ENCODE data around the gene CORIN.
A peak's percentile ranks its signal among the peaks of the same experiment; 100 is the strongest.

CORIN gene

DNA sequence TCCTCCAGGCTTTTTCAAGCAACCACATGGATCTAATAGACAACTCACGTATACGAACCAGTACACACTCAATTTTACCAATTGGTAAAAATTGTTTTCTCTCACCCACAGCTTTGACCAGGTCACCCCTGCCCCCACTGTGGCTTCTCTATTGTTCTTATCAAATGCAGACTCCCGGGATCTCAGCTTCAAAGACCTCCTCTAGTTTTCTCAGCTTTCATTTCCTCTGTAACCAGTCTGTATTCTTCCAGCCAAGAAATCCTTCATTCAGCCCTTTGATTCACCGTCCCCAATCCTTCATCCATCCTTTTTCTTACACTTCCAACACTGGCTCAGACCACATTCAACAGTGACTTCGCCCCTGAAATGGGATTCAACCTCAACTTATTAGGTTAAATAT is 120.7 kb downstream of the CORIN start:
- Histone ChIP-seq H4K8ac (ENCODE audit: low read depth, low read length) (no peak overlapping the region), H4K5ac (ENCODE audit: low read length) (no peak overlapping the region), H2BK15ac (replicated peaks; ENCODE audit: low read depth) (no peak overlapping the region), H3K18ac (ENCODE audit: low read length) (no peak overlapping the region), H2BK5ac (ENCODE audit: low read length) (no peak overlapping the region), H3K27ac (ENCODE audit: low read depth, low read length) (no peak overlapping the region), H2AK5ac (ENCODE audit: low read length) (no peak overlapping the region), H3K4me2 (ENCODE audit: low read length) (no peak overlapping the region), H3K56ac (ENCODE audit: low read length) (no peak overlapping the region), H3K4me3 (ENCODE audit: low read length) (no peak overlapping the region), H3K4ac (ENCODE audit: low read depth, low read length) (no peak overlapping the region), H2BK120ac (ENCODE audit: low read depth, low read length) (no peak overlapping the region), H3K79me2 (ENCODE audit: control insufficient read depth, insufficient read depth, low read length) (no peaks in the 10 kb centered on the region), H3K27me3 (ENCODE audit: insufficient read depth, low read length, poor library complexity) (no peaks in the 10 kb centered on the region), H3K9ac (ENCODE audit: low read length) (no peak overlapping the region), H3K4me1 (ENCODE audit: control insufficient read depth, low read depth, low read length) (peaks cover 3% of the 10 kb centered on the region), H3K36me3 (ENCODE audit: control insufficient read depth, insufficient read depth, low read length) (no peaks in the 10 kb centered on the region), H3K79me1 (ENCODE audit: low read length) (no peaks in the 10 kb centered on the region), H3K23ac (ENCODE audit: low read length) (no peak overlapping the region)
- WGBS (ENCODE audit: extremely low coverage, insufficient coverage, low lambda C conversion rate), result no CpG with 5 or more reads among the region's 5 CpGs
- peak; percentile 57 for DNase-seq

DNA sequence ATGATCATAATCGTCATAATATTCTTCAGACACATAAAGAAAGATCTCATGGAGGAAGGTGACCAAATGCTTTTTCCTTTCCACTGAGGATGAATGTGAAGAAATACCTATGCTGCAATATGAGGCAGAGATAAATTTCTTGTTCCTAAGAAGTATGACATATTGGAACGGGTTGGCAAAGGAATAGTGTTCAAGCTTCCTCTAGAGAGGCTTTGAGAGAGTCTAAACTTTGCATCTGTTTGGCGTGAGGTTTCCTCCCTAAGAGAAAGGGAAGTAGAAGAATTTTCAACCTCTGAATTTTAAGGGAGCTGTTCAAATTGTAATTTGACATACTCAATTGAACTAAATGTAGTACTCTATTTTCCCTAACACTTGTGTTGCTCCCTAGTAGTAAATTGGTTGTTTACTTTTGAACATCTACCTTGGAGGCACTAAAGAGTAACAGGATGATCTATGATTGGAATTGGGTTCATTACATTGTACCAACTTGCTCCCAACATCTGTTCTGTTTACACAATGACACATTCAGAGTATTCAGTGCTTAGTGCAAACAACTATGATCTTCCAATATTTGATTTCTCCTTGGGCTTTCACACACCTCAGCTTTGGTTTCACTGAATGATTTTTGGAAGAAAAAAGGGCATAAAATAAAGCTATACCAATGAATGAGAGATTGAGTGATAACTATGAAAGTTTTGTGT is 122.0 kb downstream of the CORIN start:
- Histone ChIP-seq H3K79me1 (ENCODE audit: low read length) (no peaks in the 10 kb centered on the region), H3K4me2 (ENCODE audit: low read length) (no peak overlapping the region), H3K79me2 (ENCODE audit: control insufficient read depth, insufficient read depth, low read length) (no peaks in the 10 kb centered on the region), H3K4me3 (ENCODE audit: low read length) (no peak overlapping the region), H3K27ac (ENCODE audit: low read depth, low read length) (no peak overlapping the region), H3K27me3 (ENCODE audit: insufficient read depth, low read length, poor library complexity) (no peaks in the 10 kb centered on the region), H4K5ac (ENCODE audit: low read length) (no peak overlapping the region), H3K36me3 (ENCODE audit: control insufficient read depth, insufficient read depth, low read length) (no peaks in the 10 kb centered on the region), H3K56ac (ENCODE audit: low read length) (no peak overlapping the region), H2BK120ac (ENCODE audit: low read depth, low read length) (no peak overlapping the region), H3K9ac (ENCODE audit: low read length) (no peak overlapping the region), H3K23ac (ENCODE audit: low read length) (no peak overlapping the region), H3K4ac (ENCODE audit: low read depth, low read length) (no peak overlapping the region), H2AK5ac (ENCODE audit: low read length) (no peak overlapping the region), H2BK15ac (replicated peaks; ENCODE audit: low read depth) (no peak overlapping the region), H2BK5ac (ENCODE audit: low read length) (no peak overlapping the region), H3K18ac (ENCODE audit: low read length) (no peak overlapping the region), H4K8ac (ENCODE audit: low read depth, low read length) (no peak overlapping the region), H3K4me1 (ENCODE audit: control insufficient read depth, low read depth, low read length) (peaks cover 3% of the 10 kb centered on the region)
- WGBS (ENCODE audit: extremely low coverage, insufficient coverage, low lambda C conversion rate), result no CpG with 5 or more reads among the region's 3 CpGs
- no peak for DNase-seq

DNA sequence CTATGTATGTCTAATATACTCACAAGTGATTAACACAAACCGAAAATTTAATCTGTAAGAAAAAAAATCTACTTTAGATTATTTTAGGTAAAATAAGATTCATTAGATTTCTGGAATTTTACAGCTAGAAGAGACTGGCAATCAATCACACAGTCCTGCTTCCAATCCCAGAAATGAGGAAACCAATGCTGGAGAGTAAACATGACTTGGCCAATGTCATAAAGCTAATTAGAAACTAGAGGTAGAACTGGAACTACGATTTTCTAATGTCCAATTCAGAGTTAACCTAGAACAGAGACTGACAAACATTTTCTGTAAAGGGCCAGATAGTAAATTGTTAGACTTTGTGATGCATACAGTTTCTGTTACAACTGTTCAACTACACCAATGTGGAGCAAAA is 123.6 kb downstream of the CORIN start:
- DNase-seq, result no peak
- no CpG with 5 or more reads among the region's 2 CpGs for WGBS (ENCODE audit: extremely low coverage, insufficient coverage, low lambda C conversion rate)
- peaks cover 3% of the 10 kb centered on the region for H3K4me1 ChIP-seq (ENCODE audit: control insufficient read depth, low read depth, low read length)

DNA sequence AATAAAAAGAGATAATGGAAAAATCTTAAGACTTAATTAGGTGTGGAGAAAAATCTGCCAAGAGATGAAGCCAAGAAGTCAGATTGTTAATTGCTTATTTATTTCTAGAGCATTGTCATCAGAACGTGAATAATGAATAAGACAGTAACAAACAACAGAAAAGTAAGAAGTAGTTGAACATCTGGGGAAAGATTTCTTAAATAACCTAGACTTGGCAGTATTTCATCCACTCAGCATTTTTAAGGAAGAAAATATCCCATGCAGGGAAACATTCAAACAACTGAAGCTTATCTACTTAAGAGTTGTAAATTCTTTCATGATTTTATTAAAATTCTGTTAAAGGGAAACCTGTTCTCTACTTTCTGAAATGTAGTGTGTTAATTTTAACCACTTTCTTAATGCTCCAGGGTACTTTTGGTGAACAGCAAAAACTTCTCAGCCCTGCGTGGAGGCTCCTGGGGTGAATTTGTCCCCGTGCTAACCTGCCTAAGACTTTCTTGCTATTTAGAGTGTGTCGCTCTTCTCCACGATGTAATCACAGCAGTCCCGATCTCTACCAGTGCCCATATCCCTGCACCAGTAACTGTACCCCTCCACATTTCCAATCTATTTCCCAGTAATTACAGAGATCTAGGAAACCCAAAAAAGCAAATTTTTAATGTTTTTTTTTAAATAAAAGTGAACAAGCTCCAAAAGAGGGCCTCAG is 124.6 kb downstream of the CORIN start:
- H3K79me1 ChIP-seq (ENCODE audit: low read length), result no peaks in the 10 kb centered on the region
- H4K5ac ChIP-seq (ENCODE audit: low read length), result no peak overlapping the region
- H3K9ac ChIP-seq (ENCODE audit: low read length), result no peak overlapping the region
- H3K18ac ChIP-seq (ENCODE audit: low read length), result no peak overlapping the region
- H2BK120ac ChIP-seq (ENCODE audit: low read depth, low read length), result no peak overlapping the region
- no peak overlapping the region for H3K4me3 ChIP-seq (ENCODE audit: low read length)
- H3K27ac ChIP-seq (ENCODE audit: low read depth, low read length), result no peak overlapping the region
- no peak overlapping the region for H3K23ac ChIP-seq (ENCODE audit: low read length)
- H2BK15ac ChIP-seq (replicated peaks; ENCODE audit: low read depth), result no peak overlapping the region
- H3K4me2 ChIP-seq (ENCODE audit: low read length), result no peak overlapping the region
- no peak overlapping the region for H2BK5ac ChIP-seq (ENCODE audit: low read length)
- no peaks in the 10 kb centered on the region for H3K36me3 ChIP-seq (ENCODE audit: control insufficient read depth, insufficient read depth, low read length)
- DNase-seq, result no peak
- H3K79me2 ChIP-seq (ENCODE audit: control insufficient read depth, insufficient read depth, low read length), result no peaks in the 10 kb centered on the region
- WGBS (ENCODE audit: extremely low coverage, insufficient coverage, low lambda C conversion rate), result no CpG with 5 or more reads among the region's 6 CpGs
- H3K4ac ChIP-seq (ENCODE audit: low read depth, low read length), result no peak overlapping the region
- no peak overlapping the region for H2AK5ac ChIP-seq (ENCODE audit: low read length)
- no peak overlapping the region for H4K8ac ChIP-seq (ENCODE audit: low read depth, low read length)
- no peak overlapping the region for H3K56ac ChIP-seq (ENCODE audit: low read length)
- no peaks in the 10 kb centered on the region for H3K27me3 ChIP-seq (ENCODE audit: insufficient read depth, low read length, poor library complexity)
- peaks cover 3% of the 10 kb centered on the region for H3K4me1 ChIP-seq (ENCODE audit: control insufficient read depth, low read depth, low read length)

More for the DNA sequence above, 123.6 kb downstream of the CORIN start:
- Histone ChIP-seq H3K23ac (ENCODE audit: low read length) (no peak overlapping the region), H4K5ac (ENCODE audit: low read length) (no peak overlapping the region), H3K4me3 (ENCODE audit: low read length) (no peak overlapping the region), H3K27me3 (ENCODE audit: insufficient read depth, low read length, poor library complexity) (no peaks in the 10 kb centered on the region), H3K18ac (ENCODE audit: low read length) (no peak overlapping the region), H2AK5ac (ENCODE audit: low read length) (no peak overlapping the region), H3K79me1 (ENCODE audit: low read length) (no peaks in the 10 kb centered on the region), H2BK5ac (ENCODE audit: low read length) (no peak overlapping the region), H2BK120ac (ENCODE audit: low read depth, low read length) (no peak overlapping the region), H3K79me2 (ENCODE audit: control insufficient read depth, insufficient read depth, low read length) (no peaks in the 10 kb centered on the region), H4K8ac (ENCODE audit: low read depth, low read length) (no peak overlapping the region), H3K4ac (ENCODE audit: low read depth, low read length) (no peak overlapping the region), H3K56ac (ENCODE audit: low read length) (no peak overlapping the region), H3K9ac (ENCODE audit: low read length) (no peak overlapping the region), H2BK15ac (replicated peaks; ENCODE audit: low read depth) (no peak overlapping the region), H3K27ac (ENCODE audit: low read depth, low read length) (no peak overlapping the region), H3K36me3 (ENCODE audit: control insufficient read depth, insufficient read depth, low read length) (no peaks in the 10 kb centered on the region), H3K4me2 (ENCODE audit: low read length) (no peak overlapping the region)

DNA sequence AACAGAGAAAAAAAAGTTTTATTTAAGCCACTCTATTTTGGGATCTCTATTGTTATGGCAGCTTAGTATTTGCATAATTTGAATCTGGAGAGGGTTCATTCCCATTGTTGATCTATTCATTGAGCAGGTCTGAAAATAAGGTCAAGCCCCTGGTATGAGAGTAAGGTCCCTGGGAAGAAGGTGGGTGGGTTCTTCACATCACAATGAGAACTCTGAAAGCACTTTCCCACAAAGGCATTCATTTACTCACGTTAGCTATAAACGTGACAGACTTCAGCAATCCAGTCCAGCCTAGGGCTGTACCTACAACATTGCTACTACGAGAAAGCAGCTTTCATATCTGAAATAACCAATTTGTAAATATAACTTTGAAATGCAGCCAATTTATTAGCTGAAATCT is 126.2 kb downstream of the CORIN start:
- Histone ChIP-seq H3K79me1 (ENCODE audit: low read length) (no peaks in the 10 kb centered on the region), H3K4me3 (ENCODE audit: low read length) (no peak overlapping the region), H3K56ac (ENCODE audit: low read length) (no peak overlapping the region), H3K27ac (ENCODE audit: low read depth, low read length) (no peak overlapping the region), H2BK5ac (ENCODE audit: low read length) (no peak overlapping the region), H2BK15ac (replicated peaks; ENCODE audit: low read depth) (no peak overlapping the region), H3K4me1 (ENCODE audit: control insufficient read depth, low read depth, low read length) (no peaks in the 10 kb centered on the region), H3K27me3 (ENCODE audit: insufficient read depth, low read length, poor library complexity) (no peaks in the 10 kb centered on the region), H3K36me3 (ENCODE audit: control insufficient read depth, insufficient read depth, low read length) (no peaks in the 10 kb centered on the region), H3K18ac (ENCODE audit: low read length) (no peak overlapping the region), H2BK120ac (ENCODE audit: low read depth, low read length) (no peak overlapping the region), H4K8ac (ENCODE audit: low read depth, low read length) (no peak overlapping the region), H3K4me2 (ENCODE audit: low read length) (no peak overlapping the region), H3K4ac (ENCODE audit: low read depth, low read length) (no peak overlapping the region), H2AK5ac (ENCODE audit: low read length) (no peak overlapping the region), H3K9ac (ENCODE audit: low read length) (no peak overlapping the region), H3K23ac (ENCODE audit: low read length) (no peak overlapping the region), H3K79me2 (ENCODE audit: control insufficient read depth, insufficient read depth, low read length) (no peaks in the 10 kb centered on the region), H4K5ac (ENCODE audit: low read length) (no peak overlapping the region)
- DNase-seq, result no peak
- WGBS (ENCODE audit: extremely low coverage, insufficient coverage, low lambda C conversion rate), result no CpG with 5 or more reads among the region's 3 CpGs
